Measurements from ENCODE around the gene ZNF512B.
"Not testable (repeated sequence)": the region's sequence is repeated elsewhere in the genome, so short reads cannot be mapped to it uniquely, and the experiment has no call there.

Gene ZNF512B, protein sequence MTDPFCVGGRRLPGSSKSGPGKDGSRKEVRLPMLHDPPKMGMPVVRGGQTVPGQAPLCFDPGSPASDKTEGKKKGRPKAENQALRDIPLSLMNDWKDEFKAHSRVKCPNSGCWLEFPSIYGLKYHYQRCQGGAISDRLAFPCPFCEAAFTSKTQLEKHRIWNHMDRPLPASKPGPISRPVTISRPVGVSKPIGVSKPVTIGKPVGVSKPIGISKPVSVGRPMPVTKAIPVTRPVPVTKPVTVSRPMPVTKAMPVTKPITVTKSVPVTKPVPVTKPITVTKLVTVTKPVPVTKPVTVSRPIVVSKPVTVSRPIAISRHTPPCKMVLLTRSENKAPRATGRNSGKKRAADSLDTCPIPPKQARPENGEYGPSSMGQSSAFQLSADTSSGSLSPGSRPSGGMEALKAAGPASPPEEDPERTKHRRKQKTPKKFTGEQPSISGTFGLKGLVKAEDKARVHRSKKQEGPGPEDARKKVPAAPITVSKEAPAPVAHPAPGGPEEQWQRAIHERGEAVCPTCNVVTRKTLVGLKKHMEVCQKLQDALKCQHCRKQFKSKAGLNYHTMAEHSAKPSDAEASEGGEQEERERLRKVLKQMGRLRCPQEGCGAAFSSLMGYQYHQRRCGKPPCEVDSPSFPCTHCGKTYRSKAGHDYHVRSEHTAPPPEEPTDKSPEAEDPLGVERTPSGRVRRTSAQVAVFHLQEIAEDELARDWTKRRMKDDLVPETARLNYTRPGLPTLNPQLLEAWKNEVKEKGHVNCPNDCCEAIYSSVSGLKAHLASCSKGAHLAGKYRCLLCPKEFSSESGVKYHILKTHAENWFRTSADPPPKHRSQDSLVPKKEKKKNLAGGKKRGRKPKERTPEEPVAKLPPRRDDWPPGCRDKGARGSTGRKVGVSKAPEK

DNA sequence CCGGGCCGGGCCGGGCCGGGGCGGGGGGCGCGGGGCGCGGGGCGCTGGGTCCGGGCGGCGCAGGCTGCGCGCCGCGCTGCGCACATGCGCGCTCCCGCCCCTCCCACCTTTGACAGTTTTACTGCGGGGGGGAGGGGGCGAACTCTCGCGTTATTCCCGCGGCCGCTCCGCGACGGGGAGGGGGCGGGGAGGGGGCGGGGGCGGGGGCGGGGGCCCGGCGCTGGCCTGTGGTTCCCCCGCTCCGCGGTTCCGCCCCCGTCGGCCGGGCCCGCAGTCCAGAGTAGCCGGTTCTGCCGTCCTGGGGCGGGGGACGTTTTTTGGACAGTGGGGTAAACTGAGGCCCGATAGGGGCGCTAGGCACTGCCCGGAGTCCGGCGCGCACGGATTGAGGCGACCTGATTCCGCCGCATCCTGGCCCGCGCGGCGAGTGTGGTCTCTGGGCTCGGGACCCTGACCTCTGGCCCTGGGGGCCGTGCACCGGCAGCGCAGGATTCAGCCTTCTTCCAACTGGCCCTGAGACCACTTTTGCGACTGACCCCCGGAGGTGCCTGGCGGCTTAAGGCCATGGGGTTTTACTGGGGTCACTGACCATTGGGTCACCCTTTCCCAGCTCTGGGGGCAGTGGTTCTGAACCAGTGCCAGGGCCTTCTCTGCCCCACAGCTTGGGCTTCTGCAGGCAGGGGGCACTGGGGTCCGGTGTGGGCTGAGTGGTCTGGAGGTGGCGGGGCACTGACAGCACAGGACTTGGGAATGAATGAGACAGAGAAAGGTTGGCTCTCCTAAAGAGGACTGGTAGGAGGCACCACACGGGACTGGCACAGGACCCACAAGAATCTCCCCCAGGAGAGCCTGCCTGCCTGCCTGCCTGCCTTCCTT, at the start of gene ZNF512B:
TSS of gene ZNF512B (minus strand) at position 93 of the 876 bp plus-strand sequence. CDS start 1,980 bp downstream, outside the sequence.
- DNase-seq (ENCODE audit: low read depth), result no peak

- DNase-seq (ENCODE audit: low read depth), result no peak
Measured at GRCh38 chr20:64015635-64016034, 45.9 kb upstream of the ZNF512B start.

GRCh38 chr20:64012385-64013154, 42.8 kb upstream of the ZNF512B start:
- DNase-seq (ENCODE audit: low read depth), result not testable (repeated sequence)

GRCh38 chr20:64011366-64011779, 41.6 kb upstream of the ZNF512B start:
- no peak for DNase-seq (ENCODE audit: low read depth)

DNA sequence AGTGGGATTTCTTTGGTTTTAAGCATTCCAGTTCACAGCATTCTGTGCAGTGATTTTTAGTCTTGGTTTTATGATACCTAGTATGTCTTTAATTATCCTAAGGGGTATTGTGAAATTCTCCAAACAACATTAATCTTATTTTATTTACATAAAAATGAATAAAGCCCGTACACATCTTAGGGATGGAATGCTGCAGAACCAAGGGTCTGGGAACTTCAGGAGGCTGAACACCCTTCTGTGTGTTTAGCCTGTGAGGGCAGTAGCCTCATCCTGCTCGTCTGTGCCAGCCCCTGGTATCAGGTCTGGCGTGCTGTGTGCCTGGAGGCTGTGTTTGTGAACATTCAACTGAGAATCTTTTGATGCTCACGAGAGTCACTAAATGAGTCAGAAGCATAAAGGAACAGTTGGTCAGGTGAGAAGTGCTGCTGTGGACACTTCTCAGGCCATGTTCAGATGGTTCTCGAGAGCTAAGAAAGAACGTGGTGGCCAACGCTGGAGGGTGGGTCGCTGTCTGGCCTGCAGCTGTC, 41.0 kb upstream of the ZNF512B start:
- DNase-seq (ENCODE audit: low read depth), result no peak

- DNase-seq (ENCODE audit: low read depth), result no peak
Measured at GRCh38 chr20:64009811-64010387, 40.2 kb upstream of the ZNF512B start.

DNA sequence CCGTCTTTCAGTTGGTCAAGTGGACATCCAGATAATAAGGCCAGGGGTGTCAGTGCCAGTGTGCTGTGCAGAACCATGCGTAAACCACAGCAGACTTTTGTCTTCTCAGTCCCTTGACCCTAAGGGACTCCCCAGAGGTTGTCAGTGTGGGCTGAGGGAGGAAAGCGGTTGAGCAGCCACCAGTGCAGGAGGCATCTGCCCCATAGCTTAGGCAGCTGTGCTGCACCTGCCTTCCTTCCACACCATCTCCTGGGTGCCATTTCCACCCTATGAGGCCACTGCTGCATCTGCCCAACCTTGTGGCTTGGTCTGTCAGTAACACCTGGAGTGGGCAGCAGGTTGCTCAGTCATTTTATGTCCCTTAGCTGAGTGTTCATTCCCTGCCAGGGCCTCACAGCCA, 37.2 kb upstream of the ZNF512B start:
- no peak for DNase-seq (ENCODE audit: low read depth)

DNA sequence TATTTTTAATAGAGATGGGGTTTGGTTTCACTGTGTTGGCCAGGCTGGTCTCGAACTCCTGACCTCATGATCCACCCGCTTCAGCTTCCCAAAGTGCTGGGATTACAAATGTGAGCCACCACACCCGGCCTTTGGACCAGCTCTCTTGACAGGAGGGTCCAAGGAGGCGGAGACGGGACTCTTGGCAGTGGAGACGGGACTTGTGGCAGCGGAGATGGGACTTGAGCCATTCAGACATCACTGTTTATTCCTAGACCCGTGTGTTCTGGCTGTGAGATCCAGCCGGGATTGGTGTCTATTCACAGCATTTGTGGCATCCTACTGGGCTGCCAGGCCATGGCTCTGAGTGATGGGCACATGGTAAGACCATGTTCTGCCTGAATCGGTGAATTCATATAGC, 36.8 kb upstream of the ZNF512B start:
- DNase-seq (ENCODE audit: low read depth), result no peak

GRCh38 chr20:64005394-64005793, 35.7 kb upstream of the ZNF512B start:
- no peak for DNase-seq (ENCODE audit: low read depth)

- no peak for DNase-seq (ENCODE audit: low read depth)
Measured at GRCh38 chr20:64003960-64004725, 34.4 kb upstream of the ZNF512B start.

DNA sequence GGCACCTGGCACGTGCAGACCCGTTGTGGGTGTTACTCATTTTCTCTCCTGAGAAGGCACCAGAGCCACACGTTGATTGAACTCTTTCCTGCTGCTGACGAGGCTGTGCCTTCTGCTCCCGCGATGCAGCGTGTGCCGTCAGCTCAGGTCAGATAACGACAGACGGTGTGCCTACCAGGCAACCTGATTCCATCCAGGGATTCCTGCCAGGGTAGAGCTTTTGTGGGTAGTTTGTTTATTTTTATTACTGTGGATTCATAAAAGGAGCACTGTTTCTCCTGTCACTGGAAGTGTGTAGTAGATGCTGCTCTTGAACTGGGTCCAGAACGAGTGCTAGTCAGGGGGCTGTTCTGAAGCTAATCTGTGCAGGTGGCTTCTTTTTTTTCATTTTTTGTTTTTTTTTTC, 31.9 kb upstream of the ZNF512B start:
- no peak for DNase-seq (ENCODE audit: low read depth)

GRCh38 chr20:64000906-64001305, 31.2 kb upstream of the ZNF512B start:
- no peak for DNase-seq (ENCODE audit: low read depth)

GRCh38 chr20:63982937-63983336, 13.2 kb upstream of the ZNF512B start:
- DNase-seq (ENCODE audit: low read depth), result no peak

DNA sequence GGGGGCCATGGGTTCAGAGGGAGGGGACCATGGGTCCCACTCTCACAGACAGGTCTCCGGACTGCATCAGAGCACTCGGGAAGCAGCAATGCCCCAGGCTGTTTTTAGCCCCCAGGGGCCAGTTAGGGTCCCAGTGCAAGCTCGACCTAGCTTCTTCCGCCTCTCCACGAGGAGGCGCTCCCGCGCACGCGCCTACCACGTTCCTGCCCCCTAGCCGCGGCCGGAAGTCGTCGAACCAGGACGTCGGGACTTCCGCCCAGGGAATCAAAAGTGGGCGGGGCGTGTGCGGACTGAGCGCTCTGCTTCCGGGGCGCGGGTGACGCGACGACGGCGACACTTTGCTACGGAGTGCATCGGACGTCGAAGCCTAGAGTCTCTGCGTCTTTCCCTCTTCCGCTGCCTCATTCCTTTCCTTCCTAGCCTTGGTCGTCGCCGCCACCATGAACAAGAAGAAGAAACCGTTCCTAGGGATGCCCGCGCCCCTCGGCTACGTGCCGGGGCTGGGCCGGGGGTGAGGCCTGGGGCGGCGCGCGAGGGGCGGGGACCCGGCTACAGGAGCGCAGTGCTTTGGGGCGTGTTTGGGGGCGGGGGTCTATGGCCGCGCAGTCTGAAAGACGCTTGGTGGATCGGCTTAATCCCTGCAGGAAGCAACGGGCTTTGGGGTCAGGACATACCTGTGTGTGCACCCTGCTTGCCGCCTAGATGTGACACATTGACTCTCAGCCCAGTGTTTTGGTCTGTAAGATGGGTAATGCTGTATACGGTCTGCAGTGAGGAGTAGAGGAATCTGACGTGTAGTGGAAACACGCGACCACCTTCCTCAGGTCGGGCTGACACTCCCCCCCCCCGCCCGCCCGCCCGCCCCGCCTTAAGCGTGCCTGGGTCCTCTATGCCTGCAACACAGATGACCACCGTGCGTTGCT, 11.3 kb upstream of the ZNF512B start, which contains the start of gene PRPF6:
TSS of gene PRPF6 (plus strand) at position 327 of the 923 bp plus-strand sequence. CDS start at position 441, 114 bp downstream.
- DNase-seq (ENCODE audit: low read depth), result peak; percentile 88

- no peak for DNase-seq (ENCODE audit: low read depth)
Measured at GRCh38 chr20:63980317-63980805, 10.6 kb upstream of the ZNF512B start.

GRCh38 chr20:63979557-63980316, 10.0 kb upstream of the ZNF512B start, which contains the start of gene SAMD10:
Gene SAMD10, minus strand, starts transcription at chr20:63979642. Its CDS starts 175 bp downstream, at chr20:63979467.
- DNase-seq (ENCODE audit: low read depth), result peak; percentile 80

GRCh38 chr20:63979229-63979556, 9.5 kb upstream of the ZNF512B start:
- DNase-seq (ENCODE audit: low read depth), result no peak
